Measurements from ENCODE around the gene ELOVL6.
"Not testable (repeated sequence)": the region's sequence is repeated elsewhere in the genome, so short reads cannot be mapped to it uniquely, and the experiment has no call there.

The ELOVL6 gene

DNA sequence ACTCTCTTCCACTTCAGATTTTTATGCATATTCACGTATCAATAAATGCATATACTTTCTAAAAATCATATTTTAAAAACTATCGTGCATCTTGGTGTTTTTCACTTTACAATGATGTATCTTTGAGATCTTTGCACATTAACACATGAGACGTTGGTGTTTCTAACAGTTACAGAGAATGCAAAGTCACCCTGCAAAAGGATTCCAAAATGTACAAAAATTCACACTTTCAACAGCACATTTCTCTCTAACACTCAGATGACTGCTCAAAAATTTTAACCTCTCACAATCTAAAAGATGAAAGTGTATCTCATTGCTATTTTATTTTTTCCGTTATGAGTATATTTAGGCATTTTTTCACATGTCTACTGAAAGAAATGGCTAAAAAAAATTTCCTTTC, 38.9 kb downstream of the ELOVL6 start:
- 91% methylated on average over 3 of the region's 4 CpGs for WGBS
- Histone ChIP-seq H3K9me3 (ENCODE audit: insufficient read depth, low read depth, low read length) (no peaks in the 10 kb centered on the region), H3K4me1 (ENCODE audit: insufficient read depth, low read length) (0 out of 2 replicates have a peak, but pooled peaks cover 8% of the 10 kb centered on the region), H3K4me3 (ENCODE audit: low read length) (no peak overlapping the region), H3K36me3 (ENCODE audit: insufficient read depth, low read length) (peaks cover 39% of the 10 kb centered on the region), H3K27me3 (ENCODE audit: insufficient read depth, low read length) (no peaks in the 10 kb centered on the region), H3K27ac (ENCODE audit: low read depth, low read length) (no peak overlapping the region), H3K9ac (ENCODE audit: low read depth, low read length) (no peak overlapping the region)

GRCh38 chr4:110157580-110157979, 40.8 kb downstream of the ELOVL6 start:
- no peak overlapping the region for H3K4me3 ChIP-seq (ENCODE audit: low read length)
- H3K4me1 ChIP-seq (ENCODE audit: insufficient read depth, low read length), result 0 out of 2 replicates have a peak, but pooled peaks cover 8% of the 10 kb centered on the region
- WGBS, result 93% methylated on average over 3 of the region's 3 CpGs
- peaks cover 33% of the 10 kb centered on the region for H3K36me3 ChIP-seq (ENCODE audit: insufficient read depth, low read length)
- H3K9ac ChIP-seq (ENCODE audit: low read depth, low read length), result no peak overlapping the region
- no peaks in the 10 kb centered on the region for H3K27me3 ChIP-seq (ENCODE audit: insufficient read depth, low read length)
- H3K27ac ChIP-seq (ENCODE audit: low read depth, low read length), result no peak overlapping the region
- no peaks in the 10 kb centered on the region for H3K9me3 ChIP-seq (ENCODE audit: insufficient read depth, low read depth, low read length)

- WGBS, result 96% methylated on average over 4 of the region's 5 CpGs
Observed at GRCh38 chr4:110157166-110157565, 41.2 kb downstream of the ELOVL6 start.

DNA sequence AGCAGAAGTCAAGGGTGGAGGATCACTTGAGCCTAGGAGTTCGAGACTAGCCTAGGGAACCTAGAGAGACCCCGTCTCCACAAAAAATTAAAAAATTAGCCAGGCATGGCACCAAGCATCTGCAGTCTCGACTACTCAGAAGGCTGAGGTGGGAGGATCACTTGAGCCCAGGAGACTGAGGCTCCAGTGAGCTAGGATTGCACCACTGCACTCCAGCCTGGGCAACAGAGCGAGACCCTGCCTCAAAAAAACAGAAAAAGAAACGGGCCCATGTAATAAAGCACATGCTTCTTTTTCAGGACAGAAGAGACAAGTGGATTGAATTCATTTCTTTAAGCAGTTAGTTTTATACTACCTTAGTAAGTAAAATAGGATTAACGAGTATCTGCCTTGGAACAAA, 42.0 kb downstream of the ELOVL6 start:
- Histone ChIP-seq H3K27ac (ENCODE audit: low read depth, low read length) (no peak overlapping the region), H3K4me3 (ENCODE audit: low read length) (no peak overlapping the region), H3K27me3 (ENCODE audit: insufficient read depth, low read length) (no peaks in the 10 kb centered on the region), H3K4me1 (ENCODE audit: insufficient read depth, low read length) (0 out of 2 replicates have a peak, but pooled peaks cover 8% of the 10 kb centered on the region), H3K9ac (ENCODE audit: low read depth, low read length) (no peak overlapping the region), H3K9me3 (ENCODE audit: insufficient read depth, low read depth, low read length) (no peaks in the 10 kb centered on the region), H3K36me3 (ENCODE audit: insufficient read depth, low read length) (peaks cover 32% of the 10 kb centered on the region)
- WGBS, result 96% methylated on average over 5 of the region's 6 CpGs

More at GRCh38 chr4:110157166-110157565, 41.2 kb downstream of the ELOVL6 start:
- peaks cover 33% of the 10 kb centered on the region for H3K36me3 ChIP-seq (ENCODE audit: insufficient read depth, low read length)
- not testable (repeated sequence) for H3K4me1 ChIP-seq (ENCODE audit: insufficient read depth, low read length); H3K27me3 ChIP-seq (ENCODE audit: insufficient read depth, low read length); H3K9ac ChIP-seq (ENCODE audit: low read depth, low read length); H3K4me3 ChIP-seq (ENCODE audit: low read length); H3K27ac ChIP-seq (ENCODE audit: low read depth, low read length); H3K9me3 ChIP-seq (ENCODE audit: insufficient read depth, low read depth, low read length)

DNA sequence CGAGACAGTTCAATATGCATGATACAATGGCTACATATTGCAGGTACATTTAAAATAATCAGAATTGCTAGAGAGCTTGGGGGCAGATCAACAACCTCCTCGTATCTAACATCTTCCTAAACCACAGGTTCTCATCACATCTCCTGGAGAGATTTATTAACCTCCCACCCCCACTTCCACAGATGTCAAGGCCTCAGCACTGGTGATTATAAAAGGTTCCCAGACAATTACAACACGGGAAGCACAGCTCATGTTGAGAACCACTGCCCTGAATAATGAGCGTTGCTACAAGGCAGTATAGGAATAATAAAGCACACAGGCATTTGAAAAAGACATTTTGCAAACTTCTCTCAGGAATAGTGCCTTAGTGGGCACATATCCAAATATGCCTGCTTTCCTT, 42.8 kb downstream of the ELOVL6 start:
- H3K4me1 ChIP-seq (ENCODE audit: insufficient read depth, low read length), result 0 out of 2 replicates have a peak, but pooled peaks cover 8% of the 10 kb centered on the region
- no peak overlapping the region for H3K4me3 ChIP-seq (ENCODE audit: low read length)
- no peak overlapping the region for H3K27ac ChIP-seq (ENCODE audit: low read depth, low read length)
- H3K36me3 ChIP-seq (ENCODE audit: insufficient read depth, low read length), result peaks cover 24% of the 10 kb centered on the region; the same call in 1 of the 2 replicates
- H3K9ac ChIP-seq (ENCODE audit: low read depth, low read length), result no peak overlapping the region
- H3K27me3 ChIP-seq (ENCODE audit: insufficient read depth, low read length), result no peaks in the 10 kb centered on the region
- no peaks in the 10 kb centered on the region for H3K9me3 ChIP-seq (ENCODE audit: insufficient read depth, low read depth, low read length)
- 81% methylated on average over 4 of the region's 4 CpGs for WGBS

- no peaks in the 10 kb centered on the region for H3K27me3 ChIP-seq (ENCODE audit: insufficient read depth, low read length)
- H3K9me3 ChIP-seq (ENCODE audit: insufficient read depth, low read depth, low read length), result no peaks in the 10 kb centered on the region
- H3K27ac ChIP-seq (ENCODE audit: low read depth, low read length), result no peak overlapping the region
- H3K4me3 ChIP-seq (ENCODE audit: low read length), result no peak overlapping the region
- no peak overlapping the region for H3K9ac ChIP-seq (ENCODE audit: low read depth, low read length)
- peaks cover 29% of the 10 kb centered on the region; the same call in 1 of the 2 replicates for H3K36me3 ChIP-seq (ENCODE audit: insufficient read depth, low read length)
- H3K4me1 ChIP-seq (ENCODE audit: insufficient read depth, low read length), result 0 out of 2 replicates have a peak, but pooled peaks cover 8% of the 10 kb centered on the region
- WGBS, result 100% methylated on average over 1 of the region's 1 CpG
Observed at GRCh38 chr4:110154582-110154981, 43.8 kb downstream of the ELOVL6 start.

GRCh38 chr4:110152386-110152785, 46.0 kb downstream of the ELOVL6 start:
- Histone ChIP-seq H3K36me3 (ENCODE audit: insufficient read depth, low read length) (peaks cover 35% of the 10 kb centered on the region), H3K9ac (ENCODE audit: low read depth, low read length) (no peak overlapping the region), H3K27me3 (ENCODE audit: insufficient read depth, low read length) (no peaks in the 10 kb centered on the region), H3K9me3 (ENCODE audit: insufficient read depth, low read depth, low read length) (no peaks in the 10 kb centered on the region), H3K4me1 (ENCODE audit: insufficient read depth, low read length) (0 out of 2 replicates have a peak, but pooled peaks cover 8% of the 10 kb centered on the region), H3K27ac (ENCODE audit: low read depth, low read length) (no peak overlapping the region), H3K4me3 (ENCODE audit: low read length) (no peak overlapping the region)
- WGBS, result 96% methylated on average over 5 of the region's 5 CpGs

DNA sequence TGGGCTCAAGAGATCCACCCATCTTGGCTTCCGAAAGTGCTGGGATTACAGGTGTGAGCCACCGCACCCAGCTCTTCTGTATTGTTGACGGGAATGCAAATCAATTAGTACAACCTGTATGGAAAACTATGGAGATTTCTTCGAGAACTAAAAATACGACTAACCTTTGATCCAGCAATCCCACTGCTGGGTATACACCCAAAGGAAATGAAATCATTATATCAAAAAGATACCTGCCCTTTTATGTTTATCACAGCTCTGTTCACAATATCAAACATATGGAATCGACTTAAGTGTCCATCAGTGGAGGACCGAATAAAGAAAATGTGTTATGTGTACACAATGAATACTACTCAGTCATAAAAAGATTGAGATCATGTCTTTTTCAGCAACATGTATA, 49.3 kb downstream of the ELOVL6 start:
- Histone ChIP-seq H3K27me3 (ENCODE audit: insufficient read depth, low read length) (no peaks in the 10 kb centered on the region), H3K9me3 (ENCODE audit: insufficient read depth, low read depth, low read length) (no peaks in the 10 kb centered on the region), H3K9ac (ENCODE audit: low read depth, low read length) (no peak overlapping the region), H3K27ac (ENCODE audit: low read depth, low read length) (no peak overlapping the region), H3K4me3 (ENCODE audit: low read length) (no peak overlapping the region), H3K36me3 (ENCODE audit: insufficient read depth, low read length) (peaks cover 36% of the 10 kb centered on the region), H3K4me1 (ENCODE audit: insufficient read depth, low read length) (peaks cover 5% of the 10 kb centered on the region; the same call in 1 of the 2 replicates)
- WGBS, result 95% methylated on average over 7 of the region's 7 CpGs

- no peaks in the 10 kb centered on the region for H3K9me3 ChIP-seq (ENCODE audit: insufficient read depth, low read depth, low read length)
Observed at GRCh38 chr4:110142461-110142860, 56.0 kb downstream of the ELOVL6 start.

GRCh38 chr4:110139815-110140214, 58.6 kb downstream of the ELOVL6 start:
- H3K36me3 ChIP-seq (ENCODE audit: insufficient read depth, low read length), result peaks cover 22% of the 10 kb centered on the region; the same call in 1 of the 2 replicates
- H3K9me3 ChIP-seq (ENCODE audit: insufficient read depth, low read depth, low read length), result no peaks in the 10 kb centered on the region
- H3K4me1 ChIP-seq (ENCODE audit: insufficient read depth, low read length), result peaks cover 3% of the 10 kb centered on the region; the same call in 1 of the 2 replicates
- WGBS, result 92% methylated on average over 3 of the region's 3 CpGs
- H3K4me3 ChIP-seq (ENCODE audit: low read length), result no peak overlapping the region
- H3K9ac ChIP-seq (ENCODE audit: low read depth, low read length), result no peak overlapping the region
- no peaks in the 10 kb centered on the region for H3K27me3 ChIP-seq (ENCODE audit: insufficient read depth, low read length)
- no peak overlapping the region for H3K27ac ChIP-seq (ENCODE audit: low read depth, low read length)

More at GRCh38 chr4:110142461-110142860, 56.0 kb downstream of the ELOVL6 start:
- peaks cover 18% of the 10 kb centered on the region; the same call in 1 of the 2 replicates for H3K36me3 ChIP-seq (ENCODE audit: insufficient read depth, low read length)
- no peak overlapping the region for H3K4me3 ChIP-seq (ENCODE audit: low read length)
- H3K27me3 ChIP-seq (ENCODE audit: insufficient read depth, low read length), result no peaks in the 10 kb centered on the region
- no peak overlapping the region for H3K9ac ChIP-seq (ENCODE audit: low read depth, low read length)
- peaks cover 5% of the 10 kb centered on the region; the same call in 1 of the 2 replicates for H3K4me1 ChIP-seq (ENCODE audit: insufficient read depth, low read length)
- no peak overlapping the region for H3K27ac ChIP-seq (ENCODE audit: low read depth, low read length)

- H3K9ac ChIP-seq (ENCODE audit: low read depth, low read length), result no peak overlapping the region
Observed at GRCh38 chr4:110139111-110139510, 59.3 kb downstream of the ELOVL6 start.

DNA sequence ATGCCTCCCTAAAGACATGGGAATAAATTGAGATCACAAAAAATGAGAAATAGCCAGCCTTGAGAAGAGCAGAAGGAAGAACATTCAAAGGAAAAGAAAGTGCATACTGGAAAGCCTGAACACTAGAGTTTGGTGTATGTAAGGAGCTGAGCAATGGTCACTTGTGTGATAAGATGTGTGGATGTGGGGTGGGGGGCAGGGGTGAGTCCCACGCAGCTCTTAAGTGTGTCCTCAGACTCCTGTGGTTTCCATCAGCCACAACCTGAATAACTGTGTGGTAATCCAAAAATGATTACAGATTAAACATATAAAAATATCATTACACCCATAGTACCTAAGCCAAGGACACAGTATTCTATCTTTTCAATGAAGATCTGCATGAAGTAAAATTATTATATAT, 59.9 kb downstream of the ELOVL6 start:
- H3K4me1 ChIP-seq (ENCODE audit: insufficient read depth, low read length), result peaks cover 3% of the 10 kb centered on the region; the same call in 1 of the 2 replicates
- no peaks in the 10 kb centered on the region for H3K9me3 ChIP-seq (ENCODE audit: insufficient read depth, low read depth, low read length)
- peaks cover 23% of the 10 kb centered on the region; the same call in 1 of the 2 replicates for H3K36me3 ChIP-seq (ENCODE audit: insufficient read depth, low read length)
- no peak overlapping the region for H3K27ac ChIP-seq (ENCODE audit: low read depth, low read length)
- no peaks in the 10 kb centered on the region for H3K27me3 ChIP-seq (ENCODE audit: insufficient read depth, low read length)
- H3K4me3 ChIP-seq (ENCODE audit: low read length), result no peak overlapping the region
- H3K9ac ChIP-seq (ENCODE audit: low read depth, low read length), result no peak overlapping the region
- 75% methylated on average over 1 of the region's 1 CpG for WGBS

More at GRCh38 chr4:110139111-110139510, 59.3 kb downstream of the ELOVL6 start:
- Histone ChIP-seq H3K4me3 (ENCODE audit: low read length) (no peak overlapping the region), H3K9me3 (ENCODE audit: insufficient read depth, low read depth, low read length) (no peaks in the 10 kb centered on the region), H3K36me3 (ENCODE audit: insufficient read depth, low read length) (peaks cover 23% of the 10 kb centered on the region; the same call in 1 of the 2 replicates), H3K4me1 (ENCODE audit: insufficient read depth, low read length) (peaks cover 3% of the 10 kb centered on the region; the same call in 1 of the 2 replicates), H3K27ac (ENCODE audit: low read depth, low read length) (no peak overlapping the region), H3K27me3 (ENCODE audit: insufficient read depth, low read length) (no peaks in the 10 kb centered on the region)
- WGBS, result 92% methylated on average over 1 of the region's 3 CpGs

Data from HUES64 (cell line).